T-helper 1 cell (primary cell): ENCODE measurements around the gene NELFA.
A peak's percentile ranks its signal among the peaks of the same experiment; 100 is the strongest.

Source experiments
- DNase-seq, 5 donors: peaks; one replicate each; pipeline ENCODE4 v3.0.0-alpha.2; 2012 to 2020
- total RNA-seq, 4 donors: gene quantifications; one replicate each; lab custom pipeline; 2026; lab: John Stamatoyannopoulos, UW

NELFA gene
- 24.5 to 30.8 (median 28.1) reads per million in 4 donors for total RNA-seq

DNA sequence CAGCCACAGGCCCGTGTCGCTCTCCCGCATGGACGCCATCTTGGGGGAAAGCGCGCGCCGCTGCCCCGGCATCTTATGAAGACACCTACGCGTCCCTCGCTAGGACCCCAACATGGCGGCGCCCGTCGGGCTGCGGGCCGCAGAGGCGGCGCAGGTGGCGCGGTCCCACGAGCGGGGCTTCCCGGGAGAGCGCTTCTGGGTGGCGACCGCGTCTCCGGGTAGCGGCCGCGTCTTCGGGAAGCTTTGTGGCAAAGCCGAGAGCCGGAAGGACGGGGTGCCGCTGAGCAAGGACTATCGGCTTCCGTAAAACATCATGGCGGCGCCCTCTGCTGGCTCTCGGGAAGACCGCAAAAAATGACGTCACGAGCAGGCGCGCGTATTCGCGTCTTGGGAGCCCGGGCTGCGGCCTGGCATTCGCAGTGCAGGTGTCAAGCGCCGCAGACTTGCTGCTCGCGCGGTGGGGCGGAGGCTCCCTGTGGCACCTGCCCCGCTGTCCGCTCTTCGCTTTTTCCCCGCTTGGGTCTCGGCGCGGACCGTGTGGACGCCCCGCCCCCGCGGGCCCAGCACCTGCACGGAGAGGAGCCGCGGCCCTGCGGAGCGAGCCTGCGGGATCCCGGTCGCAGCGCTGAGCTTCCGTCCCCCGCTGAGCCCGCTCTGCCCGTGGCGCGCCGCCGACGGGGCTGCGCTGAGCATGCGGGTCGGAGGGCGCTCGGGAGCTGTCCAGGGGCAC, at the start of gene NELFA:
Gene NELFA, minus strand, starts transcription at position 54 of the 730 bp plus-strand sequence. Its CDS starts 15 bp downstream, at position 39.
- peak; percentile 85 to 95 (median 93) for DNase-seq

GRCh38 chr4:2057382-2058065, 48.8 kb upstream of the NELFA start:
- DNase-seq = no peak

DNA sequence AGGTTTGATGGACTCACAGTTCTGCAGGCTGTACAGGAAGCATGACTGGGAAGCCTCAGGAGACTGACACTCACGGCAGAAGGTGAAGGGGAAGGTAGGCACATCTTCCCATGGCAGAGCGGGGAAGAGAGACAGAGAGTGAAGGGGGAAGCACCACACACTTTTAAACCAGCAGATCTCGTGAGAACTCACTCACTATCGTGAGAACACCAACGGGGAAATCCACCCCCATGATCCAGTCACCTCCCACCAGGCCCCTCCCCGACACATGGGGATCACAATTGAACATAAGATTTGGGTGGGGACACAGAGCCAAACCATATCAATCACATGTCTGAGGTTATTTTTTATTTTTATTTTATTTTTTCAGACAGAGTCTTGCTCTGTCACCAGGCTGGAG, 45.4 kb upstream of the NELFA start:
- no peak for DNase-seq

DNA sequence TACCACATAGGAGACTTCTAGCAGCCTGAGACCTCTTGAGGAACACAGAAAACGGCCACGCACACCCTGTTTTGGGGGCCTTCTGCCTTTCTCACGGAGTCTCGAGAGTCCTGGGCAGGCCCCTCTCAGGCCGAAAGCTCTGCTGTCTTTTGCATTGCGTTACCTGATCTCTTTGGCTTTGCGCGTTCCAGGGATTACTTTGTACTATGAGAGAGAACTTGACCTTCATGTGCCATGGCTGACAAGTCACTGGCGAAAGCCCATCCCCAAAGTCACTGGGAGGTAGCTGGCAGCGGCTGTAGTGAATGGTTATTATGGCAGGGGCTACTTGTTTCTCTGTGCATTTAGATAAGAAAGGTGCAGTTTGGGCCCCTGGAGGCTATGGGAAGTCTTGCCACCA, 42.3 kb upstream of the NELFA start:
- DNase-seq = no peak

DNA sequence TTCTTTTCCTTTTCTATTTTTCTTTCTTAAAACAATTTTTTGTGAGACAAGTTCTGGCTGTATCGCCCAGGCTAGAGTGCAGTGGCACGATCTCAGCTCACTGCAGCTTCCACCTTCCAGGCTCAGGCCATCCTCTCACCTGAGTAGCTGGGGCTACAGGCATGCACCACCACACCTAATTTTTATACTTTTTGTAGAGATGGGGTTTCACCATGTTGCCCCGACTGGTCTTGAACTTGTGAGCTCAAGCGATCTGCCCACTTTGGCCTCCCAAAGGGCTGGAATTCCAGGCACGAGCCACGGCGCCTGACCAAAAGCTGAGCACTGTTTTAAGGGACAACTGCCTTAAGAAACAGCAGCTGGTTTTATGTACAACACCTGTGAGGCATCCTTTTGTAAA, 41.0 kb upstream of the NELFA start:
- DNase-seq = no peak

GRCh38 chr4:2049381-2049780, 40.6 kb upstream of the NELFA start:
- no peak for DNase-seq

DNA sequence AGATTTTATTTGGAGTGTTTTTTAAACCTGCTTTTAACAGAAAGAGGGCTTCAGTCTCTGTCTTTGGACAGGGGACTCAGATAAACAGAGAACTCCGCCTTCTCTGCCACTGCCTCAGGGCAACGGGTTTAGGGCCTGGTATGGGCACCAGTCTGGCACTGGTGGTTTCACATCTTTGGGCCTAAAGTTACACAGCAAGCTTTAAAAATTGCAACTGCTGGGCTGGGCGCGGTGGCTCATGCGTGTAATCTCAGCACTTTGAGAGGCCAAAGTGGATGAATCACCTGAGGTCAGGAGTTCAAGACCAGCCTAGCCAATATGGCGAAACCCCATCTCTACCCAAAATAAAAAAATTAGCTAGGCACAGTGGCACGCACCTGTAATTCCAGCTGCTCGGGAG, 40.1 kb upstream of the NELFA start:
- no peak for DNase-seq

DNA sequence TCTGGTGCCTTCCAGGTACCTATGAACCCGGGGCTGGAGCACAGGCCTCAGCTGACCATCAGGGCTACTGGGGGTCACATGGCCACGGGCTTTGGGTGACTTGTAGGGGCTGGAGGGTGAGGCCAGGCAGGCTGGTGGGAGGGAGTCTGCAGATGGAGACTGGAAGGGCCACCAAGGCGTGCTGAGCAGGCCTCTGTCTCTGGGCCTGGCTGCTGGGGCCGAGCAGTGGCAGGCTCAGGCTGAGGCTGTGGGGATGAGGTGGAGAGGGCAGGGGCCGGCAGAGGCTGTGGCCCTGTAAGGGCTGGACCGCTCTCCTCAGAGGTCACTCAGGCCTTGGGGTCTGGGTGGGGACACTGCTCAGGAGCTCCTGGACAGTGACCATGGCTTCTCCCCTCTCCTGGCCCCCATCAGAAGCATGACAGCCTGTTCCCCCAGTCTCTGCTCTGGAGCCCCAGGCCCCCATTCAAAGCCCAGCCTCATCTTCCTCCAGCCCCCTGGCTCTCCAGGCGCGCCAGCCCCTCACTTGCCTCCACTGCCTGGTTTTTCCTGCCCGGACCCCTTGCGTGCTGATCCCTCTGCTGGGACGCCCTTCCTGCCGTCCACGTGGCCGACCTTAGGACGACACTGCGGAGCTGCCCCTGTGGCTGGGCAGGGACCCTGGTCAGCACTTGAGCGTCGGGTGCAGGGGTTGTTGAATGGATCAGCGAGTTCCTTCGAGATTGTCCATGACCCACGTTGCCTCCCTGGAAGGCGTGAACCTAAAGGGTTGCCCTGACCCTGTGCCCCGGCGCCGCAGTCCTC, 39.2 kb upstream of the NELFA start:
- DNase-seq = no peak

DNA sequence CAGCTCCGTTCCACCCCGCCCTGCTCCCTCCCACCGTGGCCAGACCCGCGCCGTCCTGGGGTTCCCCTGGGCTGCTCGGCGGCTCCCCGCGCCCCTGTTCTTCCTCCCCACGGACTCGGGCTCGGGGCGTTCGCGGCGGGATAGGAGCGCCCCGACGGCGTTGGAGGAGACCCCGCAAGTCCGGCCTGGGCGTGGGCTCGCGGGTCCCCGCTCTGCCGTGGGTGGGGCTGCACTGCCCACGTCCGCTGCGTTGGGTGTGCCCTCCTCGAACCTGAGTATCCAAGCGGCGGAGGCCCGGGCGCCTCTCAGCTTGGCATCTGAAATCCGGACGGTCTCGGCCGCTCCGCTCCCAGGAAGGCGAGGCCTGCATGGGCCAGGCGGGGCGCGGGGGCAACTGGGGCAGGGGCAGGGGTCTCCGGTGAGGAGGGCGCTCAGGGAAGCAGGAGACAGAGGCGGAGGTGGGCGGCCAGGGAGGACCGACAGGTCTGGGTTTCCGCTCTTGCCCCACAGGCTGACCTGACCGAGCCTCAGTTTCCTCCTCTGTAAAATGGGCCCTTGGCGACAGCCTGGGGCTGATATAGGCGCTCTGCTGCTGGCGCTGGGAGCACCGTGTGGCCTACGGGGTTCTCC, 38.4 kb upstream of the NELFA start:
- DNase-seq = no peak

- DNase-seq = no peak
Observed at GRCh38 chr4:2046031-2046961, 37.5 kb upstream of the NELFA start.

- DNase-seq = no peak
Observed at GRCh38 chr4:2045518-2045951, 36.8 kb upstream of the NELFA start.

DNA sequence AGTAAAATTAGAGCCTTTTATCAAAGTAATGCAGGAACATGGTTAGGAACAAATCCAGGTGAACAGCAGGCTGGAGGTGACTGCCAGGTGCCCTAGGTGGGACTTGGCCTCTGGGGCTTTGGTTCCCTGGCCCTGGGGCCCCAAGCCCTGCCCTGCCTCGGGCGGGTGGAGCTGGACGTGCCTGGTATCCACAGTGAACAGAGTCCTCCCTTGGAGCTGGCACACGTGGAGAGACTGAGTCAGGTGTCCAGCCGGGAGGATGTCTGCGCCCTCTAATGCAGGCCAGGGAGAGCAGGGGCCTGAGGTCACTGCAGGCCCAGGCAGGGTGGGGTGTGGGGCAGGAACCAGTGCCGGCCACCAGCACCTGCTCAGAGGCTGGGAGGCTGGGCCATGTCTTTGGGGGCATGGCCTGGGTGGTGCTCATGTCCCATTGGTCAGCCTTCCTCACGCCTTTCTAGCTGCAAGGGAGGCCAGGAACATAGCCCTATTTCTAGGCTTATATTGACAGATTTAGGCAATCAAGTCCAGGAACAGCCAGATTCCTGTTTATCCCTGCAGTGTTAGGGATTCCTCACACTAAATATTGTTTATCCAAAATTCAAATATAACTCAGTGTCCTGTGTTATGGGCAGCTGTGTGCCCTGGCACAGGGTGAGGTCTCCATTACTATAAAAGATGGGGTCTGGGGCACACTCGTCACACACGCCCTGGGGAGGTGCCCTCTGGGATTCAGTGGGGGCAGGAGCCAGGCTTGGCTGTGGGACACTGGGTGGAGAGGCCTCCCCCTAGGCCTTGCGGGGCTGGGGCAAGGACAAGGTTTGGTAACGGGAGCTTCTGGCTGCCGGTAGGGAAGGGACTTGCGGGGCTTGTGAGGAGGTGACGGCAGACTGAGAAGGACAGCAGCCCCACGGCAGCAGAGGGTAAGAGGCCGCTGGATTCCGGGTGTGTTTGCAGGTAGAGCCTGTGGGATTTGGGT, 36.1 kb upstream of the NELFA start:
- DNase-seq = no peak

- DNase-seq = no peak
Observed at GRCh38 chr4:2044119-2044485, 35.3 kb upstream of the NELFA start.

GRCh38 chr4:2043396-2044118, 34.8 kb upstream of the NELFA start:
- no peak for DNase-seq

- no peak for DNase-seq
Observed at GRCh38 chr4:2042947-2043395, 34.2 kb upstream of the NELFA start.

- DNase-seq = peak in 3 of 5 donors; percentile 18 to 46 (median 25)
Observed at GRCh38 chr4:2042204-2042946, 33.6 kb upstream of the NELFA start.

DNA sequence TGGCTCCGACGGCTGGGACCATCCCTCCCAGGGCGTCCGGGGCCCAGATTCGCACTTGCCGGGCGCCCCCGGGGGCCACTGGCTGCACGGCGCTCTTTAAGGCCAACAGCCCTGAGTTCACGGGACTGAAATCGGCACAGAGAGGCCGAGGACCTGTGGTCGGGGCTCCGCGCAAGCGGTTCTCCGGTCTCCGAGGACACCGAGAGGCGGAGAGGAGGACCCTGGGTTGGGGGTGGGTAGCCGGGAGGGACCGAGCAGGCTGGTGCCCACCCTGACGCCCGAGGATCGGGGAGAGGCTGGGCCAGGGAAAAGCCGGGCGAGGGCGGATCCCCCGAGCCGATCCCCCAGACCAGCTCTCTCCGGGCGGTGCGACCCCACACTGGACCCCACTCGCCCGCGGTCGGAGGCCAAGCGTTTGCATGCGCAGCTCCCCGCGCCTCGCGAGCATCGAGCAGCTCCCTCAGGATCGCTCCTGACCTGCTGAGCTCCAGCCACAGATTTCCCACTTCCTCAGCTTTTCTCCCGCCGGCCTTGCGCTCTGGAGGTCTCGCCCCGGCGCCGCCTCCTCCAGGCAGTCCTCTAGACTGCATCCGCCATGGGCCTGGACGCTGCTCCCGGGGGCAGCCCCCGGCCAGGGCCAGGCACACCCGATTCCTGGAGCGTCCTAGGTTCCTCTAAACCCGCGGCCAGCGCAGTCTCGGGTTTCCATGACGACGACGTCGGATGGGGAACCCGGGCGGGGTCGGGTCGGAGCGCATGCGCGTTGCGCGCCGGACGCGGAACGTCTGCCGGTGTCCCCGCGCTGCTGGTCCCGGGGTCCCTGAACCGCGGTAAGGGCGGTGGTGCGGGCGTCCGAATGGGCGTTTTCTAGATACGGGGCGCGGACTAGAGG, 32.7 kb upstream of the NELFA start:
- peak; percentile 59 to 86 (median 70) for DNase-seq
